ENCODE results near the gene FAM168A.

Gene FAM168A

GRCh38 chr11:73367482-73368024, 230.4 kb downstream of the FAM168A start:
- DNase-seq (ENCODE audit: low spot score): no peak

- no peak for DNase-seq (ENCODE audit: low spot score)
Measured at GRCh38 chr11:73366953-73367352, 231.0 kb downstream of the FAM168A start.

GRCh38 chr11:73366265-73366610, 231.7 kb downstream of the FAM168A start:
- no peak for DNase-seq (ENCODE audit: low spot score)

GRCh38 chr11:73365352-73366264, 232.3 kb downstream of the FAM168A start:
- DNase-seq (ENCODE audit: low spot score): no peak

- no peak for DNase-seq (ENCODE audit: low spot score)
Measured at GRCh38 chr11:73363147-73363546, 234.8 kb downstream of the FAM168A start.

GRCh38 chr11:73361953-73362776, 235.7 kb downstream of the FAM168A start:
- no peak for DNase-seq (ENCODE audit: low spot score)

GRCh38 chr11:73360743-73361369, 237.1 kb downstream of the FAM168A start:
- no peak for DNase-seq (ENCODE audit: low spot score)

- DNase-seq (ENCODE audit: low spot score): no peak
Measured at GRCh38 chr11:73359930-73360742, 237.8 kb downstream of the FAM168A start.

- peak; percentile 64 for DNase-seq (ENCODE audit: low spot score)
Measured at GRCh38 chr11:73359341-73359740, 238.6 kb downstream of the FAM168A start.

- DNase-seq (ENCODE audit: low spot score): no peak
Measured at GRCh38 chr11:73358071-73358470, 239.8 kb downstream of the FAM168A start.

- DNase-seq (ENCODE audit: low spot score): no peak
Measured at GRCh38 chr11:73356979-73357860, 240.7 kb downstream of the FAM168A start.

GRCh38 chr11:73355109-73355508, 242.8 kb downstream of the FAM168A start:
- no peak for DNase-seq (ENCODE audit: low spot score)

- no peak for DNase-seq (ENCODE audit: low spot score)
Measured at GRCh38 chr11:73353422-73353821, 244.5 kb downstream of the FAM168A start.

- DNase-seq (ENCODE audit: low spot score): peak; percentile 92
Measured at GRCh38 chr11:73350908-73351636, 246.8 kb downstream of the FAM168A start.

All from AG08395 (cell line).